Inferior parietal cortex (tissue), 1 donor: Measurements from ENCODE around the gene LMO4.

Experiments used
- DNase-seq: peaks from one replicate; pipeline ENCODE4 v3.0.0-alpha.2; 2016; ENCODE audit errors: extremely low spot score

Gene LMO4, protein sequence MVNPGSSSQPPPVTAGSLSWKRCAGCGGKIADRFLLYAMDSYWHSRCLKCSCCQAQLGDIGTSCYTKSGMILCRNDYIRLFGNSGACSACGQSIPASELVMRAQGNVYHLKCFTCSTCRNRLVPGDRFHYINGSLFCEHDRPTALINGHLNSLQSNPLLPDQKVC

GRCh38 chr1:87328272-87329050 is at the start of gene LMO4:
Gene LMO4 (plus strand): TSS chr1:87328880. CDS start chr1:87332016, 3,136 bp downstream.
- peak; percentile 96 for DNase-seq

DNA sequence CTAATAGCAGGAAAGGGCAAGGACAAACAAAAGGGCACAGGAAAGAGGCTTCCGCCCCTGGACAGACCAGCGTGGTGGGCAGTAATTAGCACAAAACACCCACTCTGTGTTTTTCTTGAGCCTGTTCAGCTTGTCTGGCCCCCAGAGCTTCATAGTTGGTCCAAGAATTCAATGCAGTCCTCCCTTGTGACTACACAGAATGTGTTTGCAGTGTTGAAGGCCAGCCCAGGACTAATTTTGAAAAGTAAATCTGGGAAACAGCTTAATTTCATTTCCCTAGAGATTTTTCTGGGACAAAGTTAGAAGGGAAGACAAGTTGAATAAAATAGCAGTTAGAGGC is 49.2 kb upstream of the LMO4 start:
- DNase-seq, result no peak

- DNase-seq, result no peak
These were observed 48.6 kb upstream of the LMO4 start for GRCh38 chr1:87279966-87280535.

DNA sequence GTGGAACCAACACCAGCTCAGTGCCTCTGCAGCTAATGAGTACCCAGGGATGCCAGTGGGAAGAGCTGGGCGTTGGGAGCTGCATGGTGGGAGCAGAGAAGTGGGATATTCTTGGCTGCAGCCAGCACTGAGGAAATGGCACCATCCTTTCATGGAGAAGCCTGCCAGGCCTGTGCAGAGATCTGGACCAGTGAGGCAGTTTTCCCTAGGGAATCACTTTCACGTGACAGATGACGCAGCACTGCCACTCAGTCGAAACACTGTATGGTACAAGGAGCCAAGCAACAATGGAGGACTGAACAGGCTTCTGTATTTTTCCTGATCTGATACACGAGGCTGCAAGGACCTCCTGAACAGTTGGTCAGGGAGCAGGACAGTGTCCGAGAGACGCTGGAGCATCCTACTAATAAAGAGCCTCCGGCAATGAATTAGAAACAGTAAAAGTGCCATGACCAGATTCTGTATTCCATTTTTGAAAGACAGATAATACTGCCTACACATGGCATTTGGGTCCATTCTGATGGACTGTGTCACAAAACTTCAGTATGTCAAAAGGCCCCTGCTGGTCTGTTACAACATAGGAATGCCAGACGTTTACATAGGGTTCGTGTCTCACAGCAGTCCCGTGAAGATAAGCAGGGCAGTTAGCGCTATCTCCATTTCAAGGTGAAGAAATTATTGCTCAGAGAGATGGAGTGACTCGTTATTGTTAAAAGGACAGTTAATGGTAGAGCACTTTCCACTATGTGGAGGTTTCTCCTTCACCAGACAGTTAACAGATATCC is 44.0 kb upstream of the LMO4 start:
- DNase-seq, result no peak

- DNase-seq, result no peak
These were observed 37.6 kb upstream of the LMO4 start for GRCh38 chr1:87291107-87291506.

DNA sequence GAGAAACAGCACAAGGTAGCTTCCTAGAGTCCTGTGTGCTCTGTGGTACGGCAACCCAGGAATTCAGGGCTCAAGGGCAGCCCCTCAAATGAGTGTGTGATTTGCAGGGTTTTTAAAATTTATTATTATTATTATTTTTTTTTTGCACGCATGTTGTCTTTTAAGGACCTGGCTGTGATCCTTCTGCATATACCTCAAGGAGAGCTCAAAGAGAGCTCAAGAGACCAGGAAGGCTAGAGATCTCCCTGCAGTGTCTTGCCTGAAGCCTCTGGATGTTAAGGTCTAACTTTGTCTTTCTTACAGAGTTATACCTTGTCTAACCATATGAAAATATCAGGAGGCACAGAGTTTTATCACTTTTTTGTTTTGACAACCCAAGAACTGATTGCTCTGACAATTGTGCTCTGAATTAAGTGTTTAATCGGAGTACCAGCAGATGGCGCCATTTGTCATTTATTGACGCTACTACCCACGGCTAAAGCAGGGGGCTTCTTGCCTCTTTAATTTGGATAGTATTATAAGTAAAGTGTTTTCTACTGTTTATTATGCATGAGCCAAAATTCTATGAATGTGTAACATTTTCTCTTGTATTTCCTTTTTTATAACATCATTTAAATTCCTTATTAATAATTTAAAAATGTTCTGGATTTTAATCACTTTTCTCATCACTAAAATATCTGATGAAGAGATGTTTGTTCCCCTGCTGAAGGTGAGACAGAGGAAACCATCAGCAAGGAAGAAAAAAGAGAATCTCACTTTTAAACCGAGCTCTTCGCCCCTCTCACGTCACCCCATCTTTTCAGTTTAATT is 35.8 kb upstream of the LMO4 start:
- peak; percentile 82 for DNase-seq

GRCh38 chr1:87294633-87295032 is 34.0 kb upstream of the LMO4 start:
- no peak for DNase-seq

GRCh38 chr1:87295445-87296110 is 33.1 kb upstream of the LMO4 start:
- DNase-seq, result no peak

DNA sequence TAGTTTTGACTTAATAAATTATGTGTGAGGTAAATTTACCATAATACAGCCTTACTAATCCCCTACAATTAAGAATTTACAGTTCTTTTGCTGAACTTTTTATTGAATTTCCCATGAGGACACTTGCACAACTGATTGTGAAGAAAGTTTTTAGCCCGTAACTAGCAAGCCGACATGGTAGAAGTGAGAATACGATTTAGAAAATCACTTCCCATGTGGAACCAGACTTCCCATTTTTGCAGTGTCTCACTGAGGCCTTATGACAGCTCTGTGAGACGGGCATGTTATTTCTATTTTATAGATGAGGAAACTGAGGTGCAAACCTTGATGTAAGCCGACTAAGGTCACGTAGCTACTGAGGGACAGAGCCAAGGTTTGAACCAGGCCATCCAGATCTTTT is 32.5 kb upstream of the LMO4 start:
- no peak for DNase-seq

DNA sequence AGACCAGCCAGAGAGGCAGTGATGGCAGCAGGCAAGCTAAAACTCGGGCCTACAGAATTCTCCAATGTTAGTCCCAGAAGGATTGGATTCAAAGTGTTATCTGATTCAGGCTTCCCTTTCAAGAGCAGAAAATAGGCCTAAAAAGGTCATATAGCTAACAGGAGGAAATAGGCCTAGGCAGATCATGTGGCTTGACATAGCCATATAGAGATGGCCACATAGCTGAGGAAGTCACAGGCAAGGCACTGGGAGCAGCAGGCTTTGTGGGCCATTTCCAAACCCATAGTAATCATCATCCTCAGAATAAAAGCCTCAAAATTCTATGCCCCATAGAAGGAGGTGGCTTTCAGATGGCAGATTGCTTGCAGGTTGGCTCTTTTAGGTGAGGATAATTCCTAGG is 29.0 kb upstream of the LMO4 start:
- no peak for DNase-seq

- DNase-seq, result no peak
These were observed 28.1 kb upstream of the LMO4 start for GRCh38 chr1:87300628-87301027.

DNA sequence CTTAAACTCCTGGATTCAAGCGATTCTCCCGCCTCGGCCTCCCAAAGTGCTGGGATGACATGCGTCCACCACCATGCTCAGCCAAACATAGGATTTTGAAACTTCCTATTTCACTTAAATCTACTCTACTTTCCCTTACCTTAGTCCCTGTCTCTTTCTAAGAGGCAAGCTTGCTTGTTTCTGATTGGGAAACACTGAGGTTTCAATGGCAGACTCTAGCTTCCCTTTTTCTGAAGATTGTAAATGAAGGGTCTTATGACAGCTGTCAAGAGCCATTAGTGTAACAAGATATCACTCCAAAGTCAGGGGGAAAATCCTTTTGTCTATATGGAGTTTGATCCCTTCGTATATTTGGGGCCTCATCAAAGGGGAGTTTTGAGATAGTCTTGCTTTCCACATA is 23.5 kb upstream of the LMO4 start:
- no peak for DNase-seq

DNA sequence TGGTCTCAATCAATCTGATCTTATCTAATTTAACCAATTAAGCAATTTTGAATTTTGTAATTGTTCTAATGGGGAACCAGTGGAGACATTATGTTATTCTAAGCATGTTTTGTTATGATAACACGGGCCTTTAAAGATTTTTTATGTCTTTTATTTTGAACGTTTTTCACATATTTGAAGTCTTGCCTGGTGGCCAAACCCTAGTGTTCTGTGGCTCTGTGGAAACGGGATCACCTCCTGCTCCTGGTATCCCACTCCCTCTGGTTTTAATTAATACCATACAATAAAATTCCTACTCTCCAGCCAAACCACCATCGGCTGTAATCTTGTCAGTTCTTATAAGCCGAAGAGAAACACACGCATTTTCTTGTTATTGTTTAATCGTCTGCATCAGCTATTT is 22.9 kb upstream of the LMO4 start:
- DNase-seq, result no peak

DNA sequence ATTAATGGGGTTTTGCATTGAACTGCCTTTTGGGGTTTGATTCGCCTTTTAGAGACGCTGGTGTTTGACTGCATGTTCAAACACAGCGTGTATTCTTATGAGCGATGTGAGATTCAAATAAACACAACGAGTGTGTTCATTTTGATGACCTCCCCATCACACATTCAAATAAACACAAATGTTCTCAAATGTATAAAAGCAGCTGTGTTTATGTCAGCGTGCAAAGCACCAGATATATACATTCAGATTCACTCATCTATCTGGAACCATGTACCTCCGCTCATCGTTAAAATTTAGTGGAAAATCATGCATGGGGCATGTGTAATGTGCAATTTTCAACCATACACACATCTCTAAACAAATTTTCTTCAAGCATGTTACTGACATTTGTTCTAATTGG is 21.4 kb upstream of the LMO4 start:
- DNase-seq, result no peak

DNA sequence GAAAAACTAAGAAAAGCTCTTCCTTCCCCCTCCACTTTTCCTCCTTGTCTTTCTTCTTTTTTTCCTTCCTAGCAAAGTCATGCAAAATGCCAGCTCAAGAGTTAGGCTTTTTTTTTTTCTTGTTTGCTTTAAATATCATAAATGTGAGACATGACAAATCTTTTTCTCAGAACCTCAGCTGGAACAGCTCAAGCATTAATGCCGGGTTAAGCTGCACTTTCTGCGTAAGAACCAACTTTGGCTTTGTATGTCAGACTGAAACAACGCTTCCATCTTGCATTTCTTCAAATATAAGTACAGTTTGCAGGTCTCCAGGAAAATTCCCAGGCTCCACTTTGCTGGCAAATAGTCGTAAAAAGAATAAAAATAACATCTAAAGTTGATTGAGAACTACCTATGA is 20.7 kb upstream of the LMO4 start:
- DNase-seq, result no peak

DNA sequence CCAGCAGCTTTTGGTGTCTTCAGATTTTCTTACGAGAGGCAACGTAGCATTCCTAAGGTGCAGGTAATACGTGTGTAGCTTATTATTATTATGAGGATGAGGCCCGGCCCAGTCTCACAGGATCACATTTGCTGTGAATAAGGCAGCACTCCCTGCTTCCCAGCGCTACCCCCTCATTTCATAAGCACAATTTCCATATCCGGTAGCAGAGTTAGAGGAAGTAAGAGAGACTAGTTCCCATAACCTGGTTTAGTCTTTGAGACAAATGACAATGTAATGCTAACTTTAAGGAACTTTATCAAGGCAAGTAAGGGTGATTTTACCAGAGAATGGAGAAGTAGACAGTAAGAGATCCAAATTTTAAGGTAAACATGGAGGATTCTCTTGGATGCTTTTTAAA is 14.6 kb upstream of the LMO4 start:
- DNase-seq, result no peak

GRCh38 chr1:87318056-87318650 is 10.5 kb upstream of the LMO4 start:
- no peak for DNase-seq

DNA sequence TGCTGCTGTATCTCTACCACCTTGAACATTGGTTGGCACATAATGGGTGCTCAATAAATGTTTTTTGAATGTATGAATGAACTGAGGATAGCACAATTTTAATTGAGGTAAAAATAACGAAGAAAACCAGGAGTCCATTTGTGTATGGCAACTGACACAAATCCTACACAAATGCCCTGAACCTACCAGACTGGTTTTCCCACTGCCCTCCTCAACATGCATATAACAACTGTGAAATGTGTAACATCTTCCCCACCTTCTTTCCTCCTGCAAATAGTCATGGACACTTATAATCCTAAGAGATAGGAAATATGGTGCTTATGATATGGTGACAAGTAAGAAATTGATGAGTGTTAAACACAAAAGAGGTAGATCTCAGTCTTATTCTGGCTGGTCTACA is 9.9 kb upstream of the LMO4 start:
- no peak for DNase-seq

- peak; percentile 88 for DNase-seq
These were observed 2.5 kb upstream of the LMO4 start for GRCh38 chr1:87325982-87326738.
